Tibial artery (tissue), 4 donors: ENCODE data around the gene PRR9.

Source experiments
- DNase-seq, 2 donors: peaks; one replicate each; pipeline ENCODE4 v3.0.0-alpha.2; 2019
- H3K27ac ChIP-seq, 2 donors: fragments of 200-600 bp; sonication (generic) in 1 of 2; 1 replicate in 1 of 2; 2 replicates in 1 of 2; pipeline ENCODE4 v1.5.1; 2018 to 2019; ENCODE audit warnings: mild to moderate bottlenecking in 1 of 2
- H3K27me3 ChIP-seq, 2 donors: fragments of 200-600 bp; sonication (generic) in 1 of 2; one replicate each; pipeline versions ENCODE4 v1.5.1 to v1.6.0; 2016 to 2019
- H3K36me3 ChIP-seq, 3 donors: fragments of 200-600 bp; sonication (generic) in 2 of 3; one replicate each; pipeline ENCODE4 v1.5.1; 2016 to 2019; ENCODE audit warnings: mild to moderate bottlenecking in 2 of 3
- H3K4me1 ChIP-seq, 4 donors: fragments of 200-600 bp; sonication (generic) in 2 of 4; 1 replicate in 3 of 4; 2 replicates in 1 of 4; pipeline ENCODE4 v1.5.1; 2016 to 2019
- H3K4me3 ChIP-seq, 2 donors: fragments of 200-600 bp; sonication (generic) in 1 of 2; 1 replicate in 1 of 2; 2 replicates in 1 of 2; pipeline ENCODE4 v1.5.1; 2018 to 2019; ENCODE audit warnings: mild to moderate bottlenecking in 2 of 2
- H3K9me3 ChIP-seq, 3 donors: fragments of 200-600 bp; sonication (generic) in 1 of 3; one replicate each; pipeline ENCODE4 v1.5.1; 2016 to 2019
- CTCF ChIP-seq, 2 experiments: fragments of 200-600 bp in 1 of 2; fragments of 450-650 bp in 1 of 2; IDR thresholded peaks; one replicate each; pipeline ENCODE4 v1.5.1; 2017 to 2019; ENCODE audit warnings: antibody characterized with exemption in 2 of 2, mild to moderate bottlenecking in 1 of 2, moderate library complexity in 1 of 2
- intact Hi-C: fragments of 100-400 bp; cut with DNase I; formaldehyde crosslinking; loops from one replicate; pipeline ENCODE4 v1.15.0; 2023; ENCODE audit warnings: low total_unique reads

Gene PRR9

GRCh38 chr1:153238527-153238926 lies 21.1 kb downstream of the PRR9 start:
- no peak for TF ChIP-seq CTCF (IDR thresholded peaks at IDR 0.05)
- intact Hi-C loops = no loop called here
- H3K4me3 ChIP-seq = no peak overlapping the region
- no peaks in the 10 kb centered on the region for H3K9me3 ChIP-seq
- H3K4me1 ChIP-seq = no peaks in the 10 kb centered on the region
- no peak overlapping the region for H3K27ac ChIP-seq
- H3K27me3 ChIP-seq = no peaks in the 10 kb centered on the region
- no peaks in the 10 kb centered on the region for H3K36me3 ChIP-seq
- DNase-seq = no peak

DNA sequence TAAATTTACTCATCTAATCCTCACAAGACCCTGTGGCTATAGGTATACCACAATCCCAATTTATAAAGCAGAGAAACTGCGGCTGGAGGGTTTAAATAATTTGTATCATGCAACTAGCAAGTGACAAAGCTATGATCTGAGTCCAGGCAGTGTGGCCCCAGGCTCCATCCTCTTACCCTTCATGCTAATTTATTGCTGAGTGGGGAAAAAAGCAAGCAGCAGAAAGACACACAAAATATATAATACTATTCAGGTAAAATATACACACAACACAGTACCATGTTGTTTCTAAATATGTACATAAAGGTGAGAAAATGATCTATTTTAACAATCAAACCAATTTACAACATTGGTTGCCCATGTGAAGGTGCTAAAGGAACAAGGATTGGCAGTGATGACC lies 24.8 kb downstream of the PRR9 start:
- Histone ChIP-seq H3K4me3 (no peak overlapping the region), H3K27ac (no peak overlapping the region), H3K36me3 (no peaks in the 10 kb centered on the region), H3K27me3 (peaks cover 0 to 4% of the 10 kb centered on the region in 2 donors), H3K9me3 (no peaks in the 10 kb centered on the region), H3K4me1 (no peaks in the 10 kb centered on the region)
- TF ChIP-seq CTCF (IDR thresholded peaks at IDR 0.05) = no peak
- no peak for DNase-seq
- intact Hi-C loops = no loop called here

- no peak overlapping the region for H3K4me3 ChIP-seq
- intact Hi-C loops = no loop called here
- H3K27ac ChIP-seq = no peak overlapping the region
- TF ChIP-seq CTCF (IDR thresholded peaks at IDR 0.05) = no peak
- H3K27me3 ChIP-seq = peaks cover 0 to 22% of the 10 kb centered on the region in 2 donors
- no peaks in the 10 kb centered on the region for H3K4me1 ChIP-seq
- DNase-seq = no peak
- H3K36me3 ChIP-seq = no peaks in the 10 kb centered on the region
- H3K9me3 ChIP-seq = no peaks in the 10 kb centered on the region
Observed at GRCh38 chr1:153245466-153245865, 28.1 kb downstream of the PRR9 start.

DNA sequence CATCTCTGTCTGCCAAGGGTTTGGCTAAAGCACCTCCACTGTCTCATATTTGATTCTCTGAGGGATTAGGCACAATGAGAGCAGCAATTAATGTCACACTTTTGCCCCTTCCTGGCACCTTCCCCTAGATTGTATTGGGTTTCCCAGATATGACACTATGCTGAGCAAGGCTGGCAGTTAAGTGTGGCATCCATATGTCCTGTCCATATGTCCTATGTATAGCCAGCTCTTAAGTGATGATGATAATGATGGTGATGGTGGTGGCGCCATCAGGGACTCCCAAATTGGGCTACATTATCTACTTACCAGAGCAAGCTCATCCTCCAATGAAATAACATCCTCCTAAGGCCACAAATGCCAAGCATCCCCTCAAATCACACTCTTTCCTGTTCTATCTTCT lies 28.6 kb downstream of the PRR9 start:
- no peak for TF ChIP-seq CTCF (IDR thresholded peaks at IDR 0.05)
- peaks cover 0 to 22% of the 10 kb centered on the region in 2 donors for H3K27me3 ChIP-seq
- intact Hi-C loops = no loop called here
- no peak overlapping the region for H3K4me3 ChIP-seq
- no peaks in the 10 kb centered on the region for H3K9me3 ChIP-seq
- no peaks in the 10 kb centered on the region for H3K4me1 ChIP-seq
- no peak for DNase-seq
- no peaks in the 10 kb centered on the region for H3K36me3 ChIP-seq
- H3K27ac ChIP-seq = no peak overlapping the region

GRCh38 chr1:153246825-153247224 lies 29.4 kb downstream of the PRR9 start:
- peaks cover 0 to 22% of the 10 kb centered on the region in 2 donors for H3K27me3 ChIP-seq
- no peaks in the 10 kb centered on the region for H3K9me3 ChIP-seq
- H3K27ac ChIP-seq = no peak overlapping the region
- intact Hi-C loops = no loop called here
- no peak for DNase-seq
- no peaks in the 10 kb centered on the region for H3K36me3 ChIP-seq
- no peaks in the 10 kb centered on the region for H3K4me1 ChIP-seq
- H3K4me3 ChIP-seq = no peak overlapping the region
- no peak for TF ChIP-seq CTCF (IDR thresholded peaks at IDR 0.05)

DNA sequence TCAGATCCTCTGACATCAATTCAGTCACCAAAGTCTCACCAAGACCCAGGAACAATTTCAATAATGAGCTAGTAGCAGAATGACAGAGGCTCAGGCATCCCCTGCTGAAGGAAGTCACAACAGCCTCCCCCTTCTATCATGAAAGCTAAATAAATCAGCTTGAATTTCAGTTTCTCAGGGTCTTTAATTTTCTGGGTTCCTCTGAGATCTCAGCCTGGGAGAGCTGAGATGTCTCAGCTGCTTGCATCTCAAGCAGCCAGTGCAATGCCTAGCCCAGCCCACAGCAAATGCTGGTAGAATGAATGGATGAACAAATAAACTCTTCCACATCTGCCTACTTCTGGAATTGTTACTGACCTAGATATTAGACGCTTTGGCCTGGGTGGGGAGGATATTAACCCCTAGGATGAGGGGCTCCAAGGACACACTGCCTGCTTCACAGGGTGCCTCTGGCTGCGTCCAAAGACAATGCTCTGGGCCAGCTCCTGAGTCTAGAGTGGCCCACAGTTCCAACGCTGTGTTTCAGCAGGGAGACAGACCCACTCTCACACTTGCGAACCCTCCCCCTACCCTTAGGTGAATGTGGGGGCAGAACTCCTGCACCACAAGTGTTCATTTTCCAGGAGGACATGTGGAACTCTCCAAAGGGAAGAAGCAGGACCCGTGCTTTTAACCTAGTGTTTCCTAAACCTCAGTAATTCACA lies 30.9 kb downstream of the PRR9 start:
- H3K27ac ChIP-seq = no peak overlapping the region
- no peaks in the 10 kb centered on the region for H3K9me3 ChIP-seq
- H3K4me1 ChIP-seq = no peaks in the 10 kb centered on the region
- H3K27me3 ChIP-seq = peaks cover 0 to 22% of the 10 kb centered on the region in 2 donors
- DNase-seq = no peak
- TF ChIP-seq CTCF (IDR thresholded peaks at IDR 0.05) = no peak
- intact Hi-C loops = no loop called here
- H3K4me3 ChIP-seq = no peak overlapping the region
- no peaks in the 10 kb centered on the region for H3K36me3 ChIP-seq
